Ishikawa (cell line): ENCODE data around the gene TMEM245.

Experiments used
- CEBPB ChIP-seq: IDR thresholded peaks from 2 replicates; pipeline ENCODE4 v1.6.1; 2012
- CREB1 ChIP-seq: IDR thresholded peaks from 2 replicates; pipeline ENCODE4 v1.6.1; 2012; ENCODE audit warnings: low read depth
- EGR1 ChIP-seq: IDR thresholded peaks from 2 replicates; pipeline ENCODE4 v1.6.1; 2012
- EP300 ChIP-seq: IDR thresholded peaks from 2 replicates; pipeline ENCODE4 v1.6.1; 2012; ENCODE audit warnings: borderline replicate concordance
- FOXM1 ChIP-seq: IDR thresholded peaks from 2 replicates; pipeline ENCODE4 v1.6.1; 2012; ENCODE audit warnings: low read depth, borderline replicate concordance
- MAX ChIP-seq: IDR thresholded peaks from 2 replicates; pipeline ENCODE4 v1.6.1; 2012
- NFIC ChIP-seq: IDR thresholded peaks from 2 replicates; pipeline ENCODE4 v1.6.1; 2012
- RAD21 ChIP-seq: IDR thresholded peaks from 2 replicates; pipeline ENCODE4 v1.6.1; 2012; ENCODE audit warnings: low read depth
- REST ChIP-seq: IDR thresholded peaks from 2 replicates; pipeline ENCODE4 v1.6.1; 2012; ENCODE audit warnings: low read depth, mild to moderate bottlenecking
- TAF1 ChIP-seq: IDR thresholded peaks from 2 replicates; pipeline ENCODE4 v1.6.1; 2012; ENCODE audit warnings: low read depth, mild to moderate bottlenecking
- TCF12 ChIP-seq: IDR thresholded peaks from 2 replicates; pipeline ENCODE4 v1.6.1; 2012; ENCODE audit warnings: low read depth
- TEAD4 ChIP-seq: IDR thresholded peaks from 2 replicates; pipeline ENCODE4 v1.6.1; 2012
- USF1 ChIP-seq: IDR thresholded peaks from 2 replicates; pipeline ENCODE4 v1.6.1; 2012
- YY1 ChIP-seq: IDR thresholded peaks from 2 replicates; pipeline ENCODE4 v1.6.1; 2012; ENCODE audit warnings: low read depth
- ZBTB7A ChIP-seq: IDR thresholded peaks from 2 replicates; pipeline ENCODE4 v1.6.1; 2012; ENCODE audit warnings: low read depth

Gene TMEM245

GRCh38 chr9:109014608-109015280 lies 105.0 kb downstream of the TMEM245 start:
- TF ChIP-seq EP300 (no peak), YY1 (no peak)

GRCh38 chr9:109013679-109014607 lies 105.8 kb downstream of the TMEM245 start:
- TF ChIP-seq MAX, result peak; percentile 42; the same call in 1 of the 2 replicates
- no peak for TF ChIP-seq EP300
- TF ChIP-seq CEBPB, result 0 out of 2 replicates have a peak, but pooled peaks have one; percentile 1
- TF ChIP-seq YY1, result no peak
- TF ChIP-seq EGR1, result 0 out of 2 replicates have a peak, but pooled peaks have one; percentile 25
- peak; percentile 27; the same call in 1 of the 2 replicates for TF ChIP-seq TEAD4

GRCh38 chr9:109012876-109013678 lies 106.7 kb downstream of the TMEM245 start, which contains the start of gene CTNNAL1:
CTNNAL1 (minus strand) TSS chr9:109013499; CDS start chr9:109013442, 57 bp downstream.
- TF ChIP-seq TCF12, result no peak
- no peak for TF ChIP-seq FOXM1
- TF ChIP-seq TAF1, result peak; percentile 27
- TF ChIP-seq YY1, result peak; percentile 64; the same call in 1 of the 2 replicates
- TF ChIP-seq EP300, result no peak
- no peak for TF ChIP-seq TEAD4
- 0 out of 2 replicates have a peak, but pooled peaks have one; percentile 4 for TF ChIP-seq MAX
- no peak for TF ChIP-seq CREB1
- TF ChIP-seq RAD21, result no peak
- no peak for TF ChIP-seq NFIC

GRCh38 chr9:109012009-109012875 lies 107.5 kb downstream of the TMEM245 start:
- no peak for TF ChIP-seq ZBTB7A
- no peak for TF ChIP-seq FOXM1
- TF ChIP-seq EGR1, result 0 out of 2 replicates have a peak, but pooled peaks have one; percentile 7
- peak; percentile 54 for TF ChIP-seq TEAD4
- TF ChIP-seq TAF1, result no peak
- TF ChIP-seq EP300, result no peak
- TF ChIP-seq NFIC, result no peak
- no peak for TF ChIP-seq RAD21
- no peak for TF ChIP-seq REST
- TF ChIP-seq MAX, result peak; percentile 42
- TF ChIP-seq CREB1, result no peak
- TF ChIP-seq USF1, result no peak
- 0 out of 2 replicates have a peak, but pooled peaks have one; percentile 5 for TF ChIP-seq CEBPB
- no peak for TF ChIP-seq YY1
- TF ChIP-seq TCF12, result no peak; the same call in 1 of the 2 replicates

GRCh38 chr9:109011231-109011671 lies 108.5 kb downstream of the TMEM245 start:
- no peak for TF ChIP-seq USF1
- no peak for TF ChIP-seq TCF12

GRCh38 chr9:109010746-109011145 lies 109.0 kb downstream of the TMEM245 start:
- TF ChIP-seq NFIC (no peak), CREB1 (0 out of 2 replicates have a peak, but pooled peaks have one; percentile 27)
